Astrocyte of the spinal cord (primary cell): Measurements from ENCODE around the gene KLF3.

Experiments used
- DNase-seq: peaks from one replicate; pipeline ENCODE4 v3.0.0; 2011; ENCODE audit warnings: low read depth, low spot score
- H3K4me3 ChIP-seq: 2 replicates; pipeline ENCODE4 v1.5.1; 2011; ENCODE audit warnings: low read depth, mild to moderate bottlenecking, low read length, moderate library complexity
- CTCF ChIP-seq: IDR thresholded peaks from 2 replicates; pipeline ENCODE4 v1.5.1; 2012; ENCODE audit warnings: low read depth, mild to moderate bottlenecking, low read length, inconsistent platforms
- in situ Hi-C: cut with HindIII; loops from 2 replicates; pipeline ENCODE4 v1.10.0; 2017; ENCODE audit warnings: low sequenced_read_pairs

The KLF3 gene

GRCh38 chr4:38667085-38667893 is 3.3 kb downstream of the KLF3 start:
- DNase-seq: peak; percentile 98
- no peak for TF ChIP-seq CTCF
- in situ Hi-C loops: loop anchor here (25.0 kb wide), 1 partner anchor 355 kb away; no protein-coding TSS in a partner anchor
- H3K4me3 ChIP-seq: peak overlapping the region; percentile 90

- H3K4me3 ChIP-seq: no peak overlapping the region
- TF ChIP-seq CTCF: no peak
- in situ Hi-C loops: loop anchor here (25.0 kb wide), 1 partner anchor 356 kb away; no protein-coding TSS in a partner anchor
- no peak for DNase-seq
These were observed 4.4 kb downstream of the KLF3 start for GRCh38 chr4:38668203-38668971.

- in situ Hi-C loops: loop anchor here (25.0 kb wide), 1 partner anchor 357 kb away; no protein-coding TSS in a partner anchor
- no peak for DNase-seq
- no peak for TF ChIP-seq CTCF
- H3K4me3 ChIP-seq: no peak overlapping the region
These were observed 5.2 kb downstream of the KLF3 start for GRCh38 chr4:38669208-38669607.

GRCh38 chr4:38670109-38670901 is 6.3 kb downstream of the KLF3 start:
- no peak for TF ChIP-seq CTCF
- in situ Hi-C loops: loop anchor here (25.0 kb wide), 1 partner anchor 358 kb away; no protein-coding TSS in a partner anchor
- DNase-seq: no peak
- H3K4me3 ChIP-seq: no peak overlapping the region

GRCh38 chr4:38670939-38671591 is 7.1 kb downstream of the KLF3 start:
- TF ChIP-seq CTCF: no peak
- in situ Hi-C loops: loop anchor here (25.0 kb wide), 1 partner anchor 359 kb away; no protein-coding TSS in a partner anchor
- no peak for DNase-seq
- no peak overlapping the region for H3K4me3 ChIP-seq

GRCh38 chr4:38671592-38671940 is 7.6 kb downstream of the KLF3 start:
- no peak for DNase-seq
- H3K4me3 ChIP-seq: no peak overlapping the region
- in situ Hi-C loops: loop anchor here (25.0 kb wide), 1 partner anchor 359 kb away; no protein-coding TSS in a partner anchor
- TF ChIP-seq CTCF: no peak
